IMR-90 (cell line): ENCODE data around the gene BAIAP2.

ENCODE experiments used
- CTCF ChIP-seq: conservative IDR thresholded peaks from 2 replicates; pipeline ENCODE4 v1.5.1; 2012; ENCODE audit warnings: mild to moderate bottlenecking, low read depth, low read length, improper control_type of control experiment
- MAFK ChIP-seq: IDR thresholded peaks from 2 replicates; pipeline ENCODE4 v1.6.1; 2012; ENCODE audit warnings: low read depth, low read length, improper control_type of control experiment
- POLR2A ChIP-seq: IDR thresholded peaks from 2 replicates; pipeline ENCODE4 v1.6.1; 2012; ENCODE audit warnings: mild to moderate bottlenecking, low read depth, low read length
- RAD21 ChIP-seq: IDR thresholded peaks from 2 replicates; pipeline ENCODE4 v1.6.1; 2012; ENCODE audit warnings: low read length, improper control_type of control experiment
- RCOR1 ChIP-seq: IDR thresholded peaks from 2 replicates; pipeline ENCODE4 v1.6.1; 2012; ENCODE audit warnings: mild to moderate bottlenecking, low read length, improper control_type of control experiment; ENCODE audit not compliant: insufficient replicate concordance
- USF2 ChIP-seq: fragments of 150-350 bp; IDR thresholded peaks from 2 replicates; pipeline ENCODE4 v1.6.1; 2017; ENCODE audit warnings: mild to moderate bottlenecking, antibody characterized with exemption, low read length, low read depth

DNA sequence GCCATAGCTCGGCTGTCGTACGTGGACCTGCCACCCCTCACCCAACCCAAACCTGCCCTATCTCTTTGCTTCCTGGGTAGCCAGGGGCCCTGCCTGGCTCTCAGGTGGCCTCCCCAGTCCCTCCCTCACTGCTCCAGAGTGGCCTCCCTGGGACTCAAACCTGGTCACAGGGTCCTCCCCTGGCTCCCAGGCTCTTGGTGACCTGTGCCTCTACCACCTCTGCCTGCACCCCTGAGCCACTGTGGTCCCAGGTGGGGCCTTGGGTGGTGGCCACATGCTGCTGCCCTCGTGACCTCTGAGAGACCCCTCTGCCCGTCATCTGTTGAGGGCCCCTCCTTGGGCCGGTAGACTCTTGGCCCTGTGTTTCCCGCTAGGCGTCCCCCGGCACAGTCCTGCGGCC lies 65.7 kb downstream of the BAIAP2 start:
- TF ChIP-seq USF2 = no peak
- TF ChIP-seq RCOR1 = no peak
- no peak for TF ChIP-seq POLR2A
- TF ChIP-seq CTCF = no peak
- TF ChIP-seq MAFK = no peak
- no peak for TF ChIP-seq RAD21
